Measurements from ENCODE around the gene CYTH1. TPM values are rescaled to one million over a fixed set of nuclear protein-coding genes. Genes with fewer than 3 reads are reported as not detected.

Gene CYTH1
- total RNA-seq, 1 experiment from 2014 or later = 40.2 TPM

DNA sequence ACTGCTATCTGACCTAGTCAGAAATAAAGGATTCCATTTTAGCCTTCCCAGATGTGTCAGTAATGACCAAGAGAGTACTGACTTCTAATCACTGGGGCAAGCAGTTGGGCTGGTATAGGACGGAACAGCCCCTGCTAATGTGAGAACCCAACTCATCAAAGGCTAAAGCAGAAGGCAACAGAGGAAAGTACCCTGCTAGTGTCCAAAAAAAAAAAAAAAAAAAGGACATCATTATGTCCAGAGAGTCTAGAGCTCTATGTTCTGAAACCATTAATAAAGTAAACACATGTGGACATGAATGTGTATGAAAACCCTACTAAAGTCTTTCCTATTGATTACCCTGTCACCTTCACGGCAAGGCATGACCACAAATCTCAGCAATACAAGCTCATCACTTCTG, 85.0 kb downstream of the CYTH1 start:
- no peak for DNase-seq (ENCODE audit: extremely low read depth, low read depth)

GRCh38 chr17:78696016-78696982, 85.8 kb downstream of the CYTH1 start:
- DNase-seq (ENCODE audit: extremely low read depth, low read depth) = no peak

DNA sequence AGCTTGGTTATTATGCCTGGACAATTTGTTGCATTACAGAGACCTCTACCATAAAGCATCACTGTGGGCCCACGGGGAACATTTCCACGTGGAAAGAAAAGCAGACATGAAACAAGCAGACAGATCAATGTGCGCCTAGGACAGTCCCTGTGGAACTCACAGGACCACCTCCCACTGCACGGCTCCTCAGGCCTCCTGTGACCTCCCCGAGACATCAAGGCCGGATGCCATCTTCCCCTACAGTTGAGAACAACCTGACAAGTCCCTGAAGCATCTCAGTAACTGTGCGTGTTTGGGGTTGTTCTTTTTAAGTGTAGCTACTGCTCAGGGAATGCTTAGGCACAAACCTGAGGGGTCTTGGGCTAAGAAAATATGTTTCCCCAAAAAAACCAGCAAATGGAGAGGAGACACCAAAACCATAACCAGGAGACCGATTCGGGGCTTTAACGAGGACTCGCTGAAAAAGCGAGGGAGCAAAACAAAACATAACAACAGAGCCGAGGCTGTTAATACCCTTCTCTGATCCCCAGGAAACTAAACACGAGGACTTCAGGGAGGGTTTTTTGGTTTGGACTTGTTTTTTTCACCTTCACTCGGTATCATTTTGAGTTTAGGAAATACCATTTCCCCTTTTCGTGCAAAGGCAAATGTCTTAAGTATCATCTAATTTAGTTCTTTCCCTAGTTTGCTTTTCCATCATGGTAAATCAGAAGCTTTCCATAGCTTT, 87.1 kb downstream of the CYTH1 start:
- DNase-seq (ENCODE audit: extremely low read depth, low read depth) = no peak

DNA sequence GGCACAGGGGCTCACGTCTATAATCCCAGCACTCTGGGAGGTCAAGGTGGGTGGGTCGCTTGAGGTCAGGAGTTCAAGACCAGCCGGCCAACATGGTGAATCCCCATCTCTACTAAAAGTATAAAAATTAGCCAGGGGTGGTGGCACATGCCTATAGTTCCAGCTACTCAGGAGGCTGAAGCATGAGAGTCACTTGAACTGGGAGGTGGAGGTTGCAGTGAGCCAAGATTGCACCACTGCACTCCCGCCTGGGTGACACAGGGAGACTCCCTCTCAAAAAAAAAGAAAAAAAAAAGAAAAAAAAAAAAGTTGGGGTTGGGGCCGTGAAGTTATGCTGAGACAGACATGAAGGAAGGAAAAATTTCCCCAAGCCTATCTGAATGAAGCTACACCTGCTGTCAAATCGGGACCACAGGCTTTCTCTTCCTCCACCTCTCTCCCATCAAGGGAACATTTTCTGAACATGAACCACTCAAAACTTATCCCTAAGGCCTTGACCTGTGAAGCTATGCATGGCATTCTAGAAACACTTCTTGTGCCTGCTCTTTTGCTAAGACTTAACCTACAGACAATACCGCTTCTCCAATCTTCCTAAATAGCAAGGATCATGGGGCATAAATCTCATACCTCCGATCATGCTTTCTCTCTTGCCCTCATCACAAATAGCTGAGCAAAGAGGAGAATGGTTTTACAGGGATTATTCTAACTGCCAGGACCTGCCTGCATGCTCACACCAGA, 88.6 kb downstream of the CYTH1 start:
- DNase-seq (ENCODE audit: extremely low read depth, low read depth) = no peak

GRCh38 chr17:78692460-78693010, 89.5 kb downstream of the CYTH1 start:
- no peak for DNase-seq (ENCODE audit: extremely low read depth, low read depth)

- DNase-seq (ENCODE audit: extremely low read depth, low read depth) = no peak
Observed at GRCh38 chr17:78689029-78689428, 93.0 kb downstream of the CYTH1 start.

DNA sequence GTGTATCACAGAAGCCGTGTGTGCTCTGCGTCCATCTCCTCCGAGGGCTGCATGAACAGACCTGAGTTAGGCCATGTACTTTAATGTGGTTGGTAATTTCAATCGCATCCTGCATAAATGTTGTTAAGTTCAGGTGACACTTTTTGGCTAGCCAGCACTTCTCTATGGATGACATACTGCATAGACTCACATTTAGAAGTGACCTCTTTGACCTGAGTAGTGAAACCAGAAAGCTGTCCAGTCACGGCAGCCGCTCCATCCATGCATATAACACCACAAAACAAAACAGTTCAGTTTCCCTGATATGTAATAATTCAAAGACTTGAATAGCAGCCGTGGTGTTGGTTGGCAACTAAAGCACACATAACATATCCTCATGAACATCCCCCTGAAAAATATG, 94.1 kb downstream of the CYTH1 start:
- DNase-seq (ENCODE audit: extremely low read depth, low read depth) = no peak

DNA sequence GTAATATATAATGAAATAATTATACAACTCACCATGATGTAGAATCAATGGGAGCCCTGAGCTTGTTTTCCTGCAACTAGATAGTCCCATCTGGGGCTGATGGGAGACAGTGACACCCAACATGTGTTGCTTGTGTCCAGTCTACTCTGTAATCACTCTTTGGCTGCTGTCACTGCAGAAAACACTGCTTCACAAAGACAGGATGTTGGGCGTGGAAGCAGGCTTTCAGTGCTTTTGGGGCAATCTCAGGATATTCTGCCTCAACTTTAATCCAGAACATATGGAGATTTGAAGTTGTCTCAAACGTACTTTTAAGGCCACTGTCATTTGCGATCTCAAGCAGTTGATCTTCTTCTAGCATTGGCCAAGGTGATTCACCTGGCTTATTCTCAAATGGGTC, 94.9 kb downstream of the CYTH1 start:
- DNase-seq (ENCODE audit: extremely low read depth, low read depth) = no peak

- DNase-seq (ENCODE audit: extremely low read depth, low read depth) = no peak
Observed at GRCh38 chr17:78684026-78684425, 98.0 kb downstream of the CYTH1 start.

- no peak for DNase-seq (ENCODE audit: extremely low read depth, low read depth)
Observed at GRCh38 chr17:78683408-78683961, 98.6 kb downstream of the CYTH1 start.

DNA sequence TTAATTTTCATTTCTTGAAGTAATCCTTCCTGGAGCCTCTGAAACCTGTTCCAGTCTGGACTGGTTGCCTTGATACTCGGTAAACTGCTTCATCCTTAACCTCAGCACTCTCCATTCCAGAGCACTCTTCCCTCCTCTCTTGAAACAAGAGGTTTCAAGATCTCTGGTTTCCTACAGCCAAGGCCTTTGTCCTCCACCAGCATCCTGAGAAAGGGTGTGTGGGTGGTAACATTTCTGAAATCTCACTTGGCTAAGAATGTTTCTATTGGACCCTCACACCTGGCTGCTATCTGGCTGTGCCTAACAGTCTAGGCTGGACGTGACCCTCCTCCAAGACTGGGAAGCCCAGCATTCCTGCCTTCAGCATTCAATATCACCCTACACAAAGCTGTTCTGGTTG, 99.7 kb downstream of the CYTH1 start:
- DNase-seq (ENCODE audit: extremely low read depth, low read depth) = no peak

DNA sequence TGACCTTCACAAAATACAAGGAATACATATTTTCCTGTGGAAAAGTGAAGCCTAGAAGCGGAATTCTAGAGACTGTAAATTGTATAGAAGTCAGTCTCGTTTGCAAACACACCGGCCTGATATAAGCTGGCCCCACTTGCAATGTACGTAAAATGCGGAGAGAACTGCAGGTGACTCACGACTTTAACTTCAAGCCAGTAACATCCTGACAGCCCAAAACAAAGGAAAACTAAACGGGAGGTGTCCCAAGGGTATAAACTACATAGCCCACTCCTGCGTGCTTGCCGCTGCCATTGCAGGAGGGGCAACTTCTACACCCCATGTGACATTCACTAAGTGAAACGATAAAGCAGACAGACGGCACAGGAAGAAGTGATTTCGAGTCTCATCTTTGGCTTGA, 101.6 kb downstream of the CYTH1 start:
- no peak for DNase-seq (ENCODE audit: extremely low read depth, low read depth)

DNA sequence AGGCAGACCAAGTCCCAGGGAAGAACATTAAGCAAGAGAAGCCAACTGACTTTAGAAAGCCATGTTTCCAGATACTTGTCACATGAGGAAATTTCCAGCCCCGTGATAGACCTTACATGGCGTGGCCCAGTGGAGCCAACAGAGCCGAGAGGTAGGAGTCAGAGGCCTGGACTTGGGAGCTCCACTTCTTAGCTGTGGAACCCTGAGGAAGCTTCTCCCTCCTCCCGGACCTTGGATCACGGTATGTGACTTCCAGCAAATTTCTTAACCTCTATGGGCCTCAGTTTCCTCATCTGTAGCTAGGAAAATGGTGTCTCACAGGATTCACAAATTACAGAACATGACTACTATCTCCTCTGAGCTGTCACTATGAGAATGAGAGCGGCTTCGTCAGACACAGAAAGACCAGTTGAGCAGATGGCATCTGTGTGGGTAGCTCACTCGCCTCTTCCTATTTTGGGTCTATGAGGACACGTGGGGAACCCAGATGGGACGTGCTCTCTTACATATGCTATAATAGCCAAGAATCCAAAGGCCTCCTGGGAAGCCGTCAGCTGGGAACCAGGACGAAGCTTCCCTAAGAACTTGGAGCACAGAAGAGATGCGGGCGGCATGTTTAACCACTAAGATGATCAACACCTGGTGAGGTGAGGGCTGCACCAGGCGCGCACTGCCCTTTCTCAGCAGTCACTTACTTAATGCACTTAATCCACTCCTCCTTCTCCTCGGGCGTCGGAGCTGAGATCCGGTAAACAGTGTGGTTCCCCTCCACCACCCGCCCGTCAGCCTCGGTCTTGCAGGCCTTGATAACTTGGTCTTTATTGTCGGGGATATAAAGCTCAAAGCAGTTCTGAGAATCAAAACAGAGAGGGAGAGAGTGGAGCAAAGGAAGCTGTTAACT, 102.3 kb downstream of the CYTH1 start:
- DNase-seq (ENCODE audit: extremely low read depth, low read depth) = no peak

DNA sequence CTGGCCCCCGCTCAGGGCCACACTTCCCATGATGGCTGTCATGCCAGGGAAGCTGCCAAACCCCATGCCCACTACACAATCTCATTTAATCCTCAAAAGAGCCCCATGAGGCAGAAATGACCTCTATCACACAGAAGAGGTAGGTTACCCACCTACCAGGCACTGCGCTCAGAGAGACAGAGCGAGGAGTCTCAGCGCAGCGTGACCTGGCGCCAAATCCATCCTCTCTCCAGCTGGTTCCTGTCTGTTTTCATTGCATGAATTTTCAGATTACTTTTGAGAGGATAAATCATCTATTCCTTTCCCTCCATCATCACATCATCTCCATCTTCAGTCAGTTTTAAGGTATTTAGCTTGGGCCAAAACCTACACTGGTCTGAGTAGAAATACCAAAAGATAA, 103.4 kb downstream of the CYTH1 start:
- no peak for DNase-seq (ENCODE audit: extremely low read depth, low read depth)

DNA sequence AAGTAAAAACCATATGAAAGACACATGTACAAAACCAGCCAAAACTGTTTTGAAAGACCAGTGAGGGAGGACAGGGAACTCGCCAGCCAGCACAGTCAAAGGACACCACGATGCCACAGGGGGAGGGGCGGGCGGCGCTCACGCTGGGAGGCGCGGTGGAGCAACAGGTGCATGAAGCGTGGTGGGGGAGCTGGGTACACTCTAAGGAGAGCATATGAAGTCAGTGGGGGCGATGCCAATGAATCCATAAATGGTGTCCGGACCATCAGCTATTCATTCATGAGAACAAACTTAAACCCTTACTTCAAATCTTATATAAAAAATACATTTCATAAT, 103.9 kb downstream of the CYTH1 start:
- DNase-seq (ENCODE audit: extremely low read depth, low read depth) = no peak

DNA sequence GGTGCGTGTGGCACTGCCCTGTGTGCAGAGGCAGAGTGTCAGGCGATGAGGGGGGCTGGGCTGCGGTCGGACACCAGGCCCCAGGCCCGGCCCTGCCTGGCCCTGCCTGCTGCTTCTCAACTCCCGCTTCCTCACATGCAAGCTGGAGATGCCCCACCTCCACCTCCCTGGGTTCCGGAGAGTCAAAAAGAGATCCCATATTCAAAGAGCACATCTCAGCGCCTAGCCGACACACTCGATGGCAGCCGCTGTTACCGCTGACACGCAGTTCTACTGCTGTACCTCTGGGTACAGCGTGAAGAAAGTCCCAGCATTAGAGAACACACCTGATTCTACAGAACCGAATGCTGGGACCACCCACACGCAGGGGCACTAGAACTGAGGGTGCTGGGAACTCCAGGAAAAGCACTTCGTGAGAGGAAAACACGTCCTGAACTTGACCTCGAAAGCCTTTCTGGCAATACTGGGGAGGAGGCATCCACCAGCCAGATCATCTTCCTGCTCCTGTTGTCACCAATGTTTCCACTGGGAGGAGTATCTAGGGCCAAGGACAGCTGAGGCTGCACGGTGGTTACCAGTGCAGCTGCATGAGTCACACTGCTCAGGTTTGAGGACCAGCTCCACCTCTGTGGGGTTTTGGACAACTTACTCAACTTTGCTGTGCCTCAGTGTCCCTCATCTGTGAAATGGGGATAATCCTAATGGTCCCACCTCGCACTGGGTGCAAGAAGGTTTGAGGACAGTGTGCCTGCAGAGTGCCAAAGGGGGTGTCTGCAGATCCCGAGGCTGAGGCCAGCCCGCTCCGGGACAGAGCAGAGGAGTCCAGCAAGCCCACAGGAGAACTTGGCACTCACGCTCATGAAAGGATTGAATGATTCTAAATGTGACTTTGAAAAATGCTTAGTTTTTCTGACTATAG, 104.5 kb downstream of the CYTH1 start:
- no peak for DNase-seq (ENCODE audit: extremely low read depth, low read depth)

DNA sequence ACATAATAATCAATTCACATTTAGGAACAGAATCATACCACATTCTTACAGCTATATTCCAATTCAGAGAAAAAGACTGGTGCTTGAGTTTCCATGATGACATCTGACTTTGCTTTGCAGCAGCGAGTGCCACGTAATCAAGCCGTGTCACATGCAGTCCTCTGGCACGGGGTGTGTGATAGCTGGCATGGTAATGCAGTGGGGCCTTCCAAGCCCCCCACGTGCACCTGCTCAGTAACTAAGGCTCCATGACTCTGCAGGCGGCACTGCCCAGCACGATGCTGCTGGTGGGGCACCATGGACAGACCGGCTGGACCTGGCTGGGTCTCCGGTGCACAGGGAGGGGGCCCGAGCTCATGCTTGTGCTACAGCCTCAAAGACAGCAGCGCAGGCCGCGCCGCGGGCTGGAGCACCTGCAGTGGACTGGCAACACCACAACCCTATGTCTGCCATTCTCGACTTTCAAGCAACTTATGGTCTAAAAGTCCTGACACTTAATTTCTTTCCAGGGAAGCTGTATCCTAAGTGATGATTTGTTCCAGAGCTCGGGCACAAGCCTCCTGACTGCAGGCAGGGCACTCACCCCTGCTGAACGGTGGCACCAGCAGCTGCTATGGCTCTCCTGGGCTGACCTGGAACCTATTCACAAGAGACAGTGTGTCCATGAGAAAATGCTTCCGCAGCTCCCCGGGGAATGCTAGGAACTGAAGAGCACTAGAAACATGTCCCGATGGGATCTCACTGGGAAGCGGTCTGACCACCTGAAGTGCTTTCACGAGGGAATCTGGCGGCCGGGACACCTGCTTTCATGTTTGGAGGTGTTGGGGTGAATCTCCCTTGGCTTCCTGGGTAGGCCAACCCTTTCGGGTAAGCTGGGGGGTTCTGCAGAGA, 105.4 kb downstream of the CYTH1 start:
- DNase-seq (ENCODE audit: extremely low read depth, low read depth) = no peak

DNA sequence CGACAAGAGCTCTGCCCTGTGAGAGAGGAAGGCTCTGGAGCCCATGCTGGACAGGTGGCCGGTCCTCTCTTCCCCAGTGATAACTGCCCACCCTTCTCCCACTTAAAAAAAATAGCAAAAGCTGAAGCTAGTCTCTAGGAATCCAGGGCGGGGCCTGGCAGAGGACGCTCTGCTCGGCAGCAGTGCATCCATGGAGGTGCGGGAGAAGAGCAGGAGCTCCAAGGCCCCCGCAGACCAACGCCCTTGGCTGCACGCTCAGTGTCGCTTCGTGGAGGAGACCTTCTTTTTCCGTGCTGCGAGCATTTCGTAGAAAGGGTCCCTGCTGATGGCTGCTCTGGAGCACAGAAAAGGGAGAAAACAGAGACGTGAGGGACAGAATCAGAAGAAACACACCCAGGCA, 106.2 kb downstream of the CYTH1 start:
- no peak for DNase-seq (ENCODE audit: extremely low read depth, low read depth)

Data from NCI-H460 (cell line).